GM21825 (cell line): ENCODE measurements around the gene OSBPL2.

Experiments
- ATAC-seq: cut with Tn5 transposase; IDR thresholded peaks from one replicate; pipeline ENCODE4 v1.9.1; 2021; ENCODE audit warnings: mild to moderate bottlenecking, moderate library complexity; ENCODE audit not compliant: unreplicated experiment

OSBPL2 gene

GRCh38 chr20:62232770-62233645, 5.3 kb upstream of the OSBPL2 start:
- ATAC-seq, result no peak

GRCh38 chr20:62233684-62234083, 4.6 kb upstream of the OSBPL2 start:
- no peak for ATAC-seq

- ATAC-seq, result no peak
Measured at GRCh38 chr20:62234339-62234738, 4.0 kb upstream of the OSBPL2 start.

GRCh38 chr20:62235001-62235776, 3.1 kb upstream of the OSBPL2 start:
- no peak for ATAC-seq

GRCh38 chr20:62235777-62236157, 2.6 kb upstream of the OSBPL2 start:
- ATAC-seq, result no peak

- ATAC-seq, result no peak
Measured at GRCh38 chr20:62236200-62236599, 2.1 kb upstream of the OSBPL2 start.

GRCh38 chr20:62236766-62237513, 1.4 kb upstream of the OSBPL2 start:
- no peak for ATAC-seq

GRCh38 chr20:62237514-62237800, 864 bp upstream of the OSBPL2 start:
- ATAC-seq, result no peak

- peak; percentile 11 for ATAC-seq
Measured at GRCh38 chr20:62238569-62239277, 402 bp downstream of the OSBPL2 start.

- ATAC-seq, result no peak
Measured at GRCh38 chr20:62239278-62239879, 1.1 kb downstream of the OSBPL2 start.

GRCh38 chr20:62240020-62240685, 1.8 kb downstream of the OSBPL2 start:
- ATAC-seq, result no peak

- ATAC-seq, result no peak
Measured at GRCh38 chr20:62241506-62241905, 3.2 kb downstream of the OSBPL2 start.

- ATAC-seq, result no peak
Measured at GRCh38 chr20:62242176-62242575, 3.9 kb downstream of the OSBPL2 start.

GRCh38 chr20:62243106-62243505, 4.8 kb downstream of the OSBPL2 start:
- no peak for ATAC-seq

- no peak for ATAC-seq
Measured at GRCh38 chr20:62243906-62244515, 5.7 kb downstream of the OSBPL2 start.

GRCh38 chr20:62244644-62245108, 6.4 kb downstream of the OSBPL2 start:
- no peak for ATAC-seq

- ATAC-seq, result no peak
Measured at GRCh38 chr20:62245911-62246280, 7.6 kb downstream of the OSBPL2 start.

- ATAC-seq, result no peak
Measured at GRCh38 chr20:62246431-62246830, 8.1 kb downstream of the OSBPL2 start.

GRCh38 chr20:62246872-62247652, 8.7 kb downstream of the OSBPL2 start:
- no peak for ATAC-seq
